ENCODE measurements around the gene SUFU.
"Not testable (repeated sequence)": the region's sequence is repeated elsewhere in the genome, so short reads cannot be mapped to it uniquely, and the experiment has no call there.

SUFU gene

GRCh38 chr10:102514487-102515311 is 10.9 kb downstream of the SUFU start:
- DNase-seq (ENCODE audit: low spot score), result no peak

GRCh38 chr10:102515724-102516123 is 12.0 kb downstream of the SUFU start:
- DNase-seq (ENCODE audit: low spot score), result no peak

- DNase-seq (ENCODE audit: low spot score), result no peak
Measured at GRCh38 chr10:102517553-102517952, 13.8 kb downstream of the SUFU start.

- no peak for DNase-seq (ENCODE audit: low spot score)
Measured at GRCh38 chr10:102519246-102519825, 15.6 kb downstream of the SUFU start.

- DNase-seq (ENCODE audit: low spot score), result no peak
Measured at GRCh38 chr10:102522874-102523249, 19.1 kb downstream of the SUFU start.

- DNase-seq (ENCODE audit: low spot score), result no peak
Measured at GRCh38 chr10:102523250-102524029, 19.7 kb downstream of the SUFU start.

- no peak for DNase-seq (ENCODE audit: low spot score)
Measured at GRCh38 chr10:102524746-102525145, 21.0 kb downstream of the SUFU start.

- DNase-seq (ENCODE audit: low spot score), result no peak
Measured at GRCh38 chr10:102527546-102527945, 23.8 kb downstream of the SUFU start.

GRCh38 chr10:102534333-102534732 is 30.6 kb downstream of the SUFU start:
- DNase-seq (ENCODE audit: low spot score), result no peak

- not testable (repeated sequence) for DNase-seq (ENCODE audit: low spot score)
Measured at GRCh38 chr10:102534966-102535365, 31.2 kb downstream of the SUFU start.

- DNase-seq (ENCODE audit: low spot score), result no peak
Measured at GRCh38 chr10:102535481-102536147, 31.8 kb downstream of the SUFU start.

- no peak for DNase-seq (ENCODE audit: low spot score)
Measured at GRCh38 chr10:102537367-102537766, 33.6 kb downstream of the SUFU start.

GRCh38 chr10:102537948-102538347 is 34.2 kb downstream of the SUFU start:
- no peak for DNase-seq (ENCODE audit: low spot score)

GRCh38 chr10:102538811-102539210 is 35.0 kb downstream of the SUFU start:
- no peak for DNase-seq (ENCODE audit: low spot score)

GRCh38 chr10:102540023-102540422 is 36.3 kb downstream of the SUFU start:
- no peak for DNase-seq (ENCODE audit: low spot score)

- DNase-seq (ENCODE audit: low spot score), result no peak
Measured at GRCh38 chr10:102542800-102543418, 39.1 kb downstream of the SUFU start.

- no peak for DNase-seq (ENCODE audit: low spot score)
Measured at GRCh38 chr10:102545265-102545871, 41.6 kb downstream of the SUFU start.

- no peak for DNase-seq (ENCODE audit: low spot score)
Measured at GRCh38 chr10:102545997-102546396, 42.2 kb downstream of the SUFU start.

GRCh38 chr10:102546606-102547320 is 43.0 kb downstream of the SUFU start:
- DNase-seq (ENCODE audit: low spot score), result no peak

- DNase-seq (ENCODE audit: low spot score), result no peak
Measured at GRCh38 chr10:102549549-102549948, 45.8 kb downstream of the SUFU start.

All from globus pallidus (tissue), 1 donor.